DND-41 (cell line): ENCODE measurements around the gene MRPS2.
"Not testable (repeated sequence)": the region's sequence is repeated elsewhere in the genome, so short reads cannot be mapped to it uniquely, and the experiment has no call there.

Experiments used
- ATAC-seq: fragments of 200-7000 bp; cut with Tn5 transposase; 3 replicates; pipeline ENCODE4 v1.9.1; 2021; ENCODE audit warnings: low read depth; ENCODE audit not compliant: insufficient read depth
- DNase-seq: peaks from one replicate; pipeline ENCODE4 v3.0.0-alpha.2; 2020
- H2AFZ ChIP-seq: 2 replicates; pipeline ENCODE4 v1.6.0; 2012; ENCODE audit warnings: low read depth, low read length
- H3K27ac ChIP-seq: 2 replicates; pipeline ENCODE4 v1.5.1; 2012; ENCODE audit warnings: low read length, inconsistent platforms
- H3K27me3 ChIP-seq: fragments of 200-600 bp; sonication (generic); 2 replicates; pipeline ENCODE4 v1.6.0; 2012; ENCODE audit warnings: low read length, mild to moderate bottlenecking, inconsistent platforms; ENCODE audit not compliant: insufficient read depth, poor library complexity
- H3K36me3 ChIP-seq: 2 replicates; pipeline ENCODE4 v1.5.1; 2012; ENCODE audit warnings: low read length, inconsistent platforms; ENCODE audit not compliant: insufficient read depth
- H3K4me1 ChIP-seq: 2 replicates; pipeline ENCODE4 v1.5.1; 2012; ENCODE audit warnings: mild to moderate bottlenecking, low read length; ENCODE audit not compliant: insufficient read depth
- H3K4me2 ChIP-seq: 2 replicates; pipeline ENCODE4 v1.6.0; 2012; ENCODE audit warnings: mild to moderate bottlenecking, moderate library complexity, low read length, inconsistent platforms; ENCODE audit not compliant: insufficient read depth
- H3K4me3 ChIP-seq, 2 experiments: fragments of 200-600 bp in 1 of 2; shearing (Covaris generic) in 1 of 2; 2 replicates each; pipeline ENCODE4 v1.5.1; 2012 to 2016; ENCODE audit warnings: inconsistent platforms in 2 of 2, low read length in 2 of 2, mild to moderate bottlenecking in 2 of 2, low read depth in 1 of 2, moderate library complexity in 1 of 2
- H3K79me2 ChIP-seq: 2 replicates; pipeline ENCODE4 v1.6.0; 2012; ENCODE audit warnings: low read length, inconsistent platforms; ENCODE audit not compliant: insufficient read depth
- H3K9ac ChIP-seq: 2 replicates; pipeline ENCODE4 v1.6.0; 2012; ENCODE audit warnings: low read depth, mild to moderate bottlenecking, inconsistent platforms, low read length, moderate library complexity
- H3K9me3 ChIP-seq: 2 replicates; pipeline ENCODE4 v1.5.1; 2012; ENCODE audit warnings: low read length, moderate library complexity, mild to moderate bottlenecking, inconsistent platforms; ENCODE audit not compliant: insufficient read depth, severe bottlenecking
- H4K20me1 ChIP-seq: 2 replicates; pipeline ENCODE4 v1.6.0; 2012; ENCODE audit warnings: low read length; ENCODE audit not compliant: insufficient read depth
- EZH2 ChIP-seq: IDR thresholded peaks from 3 replicates; pipeline ENCODE4 v1.6.1; 2012; ENCODE audit warnings: borderline replicate concordance, low read depth, mild to moderate bottlenecking, moderate library complexity, low read length, inconsistent platforms; ENCODE audit not compliant: severe bottlenecking
- TF ChIP-seq, protein P1 (sequence below): IDR thresholded peaks from 2 replicates; pipeline ENCODE4 v1.5.1; 2012; ENCODE audit warnings: borderline replicate concordance, low read length, moderate library complexity, mild to moderate bottlenecking; ENCODE audit not compliant: poor library complexity, severe bottlenecking; ENCODE audit errors: extremely low read depth

Gene MRPS2

DNA sequence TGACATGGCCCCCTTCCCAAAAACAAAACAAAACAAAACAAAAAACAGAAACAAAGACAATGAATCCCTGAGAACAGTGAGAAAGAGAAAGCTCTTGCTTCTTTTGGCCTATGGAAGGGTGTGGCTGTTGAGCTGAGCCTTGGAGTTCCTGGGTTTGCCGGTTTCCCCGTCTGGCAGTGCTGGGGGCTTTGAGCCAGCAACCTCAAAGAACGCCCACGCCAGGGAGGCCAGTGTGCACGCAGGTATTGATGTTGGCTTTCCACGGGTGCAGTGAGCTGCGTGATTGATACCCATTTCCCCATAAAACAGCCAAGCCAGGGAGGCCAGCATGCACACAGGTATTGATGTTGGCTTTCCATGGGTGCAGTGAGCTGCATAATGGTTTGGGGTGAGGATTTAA is 12.4 kb downstream of the MRPS2 start:
- Histone ChIP-seq H3K4me1 (no peaks in the 10 kb centered on the region), H4K20me1 (no peaks in the 10 kb centered on the region), H3K27ac (no peak overlapping the region), H3K9me3 (no peaks in the 10 kb centered on the region), H3K9ac (no peak overlapping the region), H3K27me3 (no peaks in the 10 kb centered on the region), H3K4me2 (no peak overlapping the region), H3K36me3 (no peaks in the 10 kb centered on the region), H3K79me2 (no peaks in the 10 kb centered on the region), H3K4me3 (no peak overlapping the region), H2AFZ (no peak overlapping the region)
- DNase-seq (no peak), ATAC-seq (no peak)
- no peak for TF ChIP-seq EZH2
- TF ChIP-seq, protein P1, sequence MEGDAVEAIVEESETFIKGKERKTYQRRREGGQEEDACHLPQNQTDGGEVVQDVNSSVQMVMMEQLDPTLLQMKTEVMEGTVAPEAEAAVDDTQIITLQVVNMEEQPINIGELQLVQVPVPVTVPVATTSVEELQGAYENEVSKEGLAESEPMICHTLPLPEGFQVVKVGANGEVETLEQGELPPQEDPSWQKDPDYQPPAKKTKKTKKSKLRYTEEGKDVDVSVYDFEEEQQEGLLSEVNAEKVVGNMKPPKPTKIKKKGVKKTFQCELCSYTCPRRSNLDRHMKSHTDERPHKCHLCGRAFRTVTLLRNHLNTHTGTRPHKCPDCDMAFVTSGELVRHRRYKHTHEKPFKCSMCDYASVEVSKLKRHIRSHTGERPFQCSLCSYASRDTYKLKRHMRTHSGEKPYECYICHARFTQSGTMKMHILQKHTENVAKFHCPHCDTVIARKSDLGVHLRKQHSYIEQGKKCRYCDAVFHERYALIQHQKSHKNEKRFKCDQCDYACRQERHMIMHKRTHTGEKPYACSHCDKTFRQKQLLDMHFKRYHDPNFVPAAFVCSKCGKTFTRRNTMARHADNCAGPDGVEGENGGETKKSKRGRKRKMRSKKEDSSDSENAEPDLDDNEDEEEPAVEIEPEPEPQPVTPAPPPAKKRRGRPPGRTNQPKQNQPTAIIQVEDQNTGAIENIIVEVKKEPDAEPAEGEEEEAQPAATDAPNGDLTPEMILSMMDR, result no peak

DNA sequence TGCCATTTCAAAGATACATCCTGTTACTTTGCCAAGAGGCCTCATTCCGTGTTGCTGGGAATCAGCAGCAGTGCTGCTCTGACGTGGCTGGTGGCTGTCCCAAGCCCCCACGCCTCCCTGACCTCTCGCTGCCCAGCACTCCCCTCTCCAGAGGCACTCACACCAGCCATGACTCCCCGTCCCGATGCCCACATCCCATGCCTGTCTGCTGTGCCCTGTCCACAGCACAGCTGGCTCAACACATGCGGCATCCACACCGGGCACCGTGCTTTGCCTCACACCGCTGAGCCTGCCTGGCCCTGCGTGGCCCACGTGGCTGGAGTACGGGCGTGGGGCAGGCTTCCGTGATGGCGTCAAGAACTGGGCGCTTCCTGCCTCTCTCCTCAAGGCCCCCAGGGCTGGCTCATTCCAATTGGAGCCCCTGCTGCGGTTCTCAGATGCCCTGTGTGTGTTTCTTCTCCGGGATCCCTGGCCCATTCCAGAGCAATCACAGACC is 12.9 kb downstream of the MRPS2 start:
- Histone ChIP-seq H2AFZ (no peak overlapping the region), H3K27me3 (no peaks in the 10 kb centered on the region), H3K9me3 (no peaks in the 10 kb centered on the region), H4K20me1 (no peaks in the 10 kb centered on the region), H3K27ac (no peak overlapping the region), H3K4me3 (no peak overlapping the region), H3K36me3 (no peaks in the 10 kb centered on the region), H3K79me2 (no peaks in the 10 kb centered on the region), H3K9ac (no peak overlapping the region), H3K4me2 (no peak overlapping the region), H3K4me1 (no peaks in the 10 kb centered on the region)
- TF ChIP-seq, protein P1, result no peak
- no peak for TF ChIP-seq EZH2
- DNase-seq (no peak), ATAC-seq (no peak)

DNA sequence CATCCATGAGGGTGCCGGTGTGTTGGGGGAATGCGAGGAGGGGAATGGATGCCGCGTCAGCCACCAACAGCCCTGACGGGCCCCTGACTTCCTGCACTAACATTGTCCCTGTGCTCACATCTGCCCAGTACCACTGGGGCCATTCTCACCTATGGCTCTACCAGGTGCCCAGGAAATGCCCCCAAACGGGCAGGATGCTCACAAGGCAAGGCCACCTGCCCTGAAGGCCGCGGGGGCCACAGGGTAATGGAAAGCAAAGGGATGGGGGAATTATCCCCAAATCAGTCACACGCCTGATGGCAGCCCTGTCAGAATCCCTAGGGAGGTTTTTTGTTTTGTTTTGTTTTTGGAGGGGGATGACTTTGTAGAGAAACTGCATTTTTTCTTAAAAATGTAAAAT is 13.4 kb downstream of the MRPS2 start:
- ATAC-seq, H3K4me3 ChIP-seq, H3K9ac ChIP-seq, H4K20me1 ChIP-seq, H3K27ac ChIP-seq, H3K27me3 ChIP-seq, H3K4me1 ChIP-seq, H3K4me2 ChIP-seq, H3K9me3 ChIP-seq, DNase-seq, H3K79me2 ChIP-seq, H2AFZ ChIP-seq, H3K36me3 ChIP-seq: not testable (repeated sequence)

DNA sequence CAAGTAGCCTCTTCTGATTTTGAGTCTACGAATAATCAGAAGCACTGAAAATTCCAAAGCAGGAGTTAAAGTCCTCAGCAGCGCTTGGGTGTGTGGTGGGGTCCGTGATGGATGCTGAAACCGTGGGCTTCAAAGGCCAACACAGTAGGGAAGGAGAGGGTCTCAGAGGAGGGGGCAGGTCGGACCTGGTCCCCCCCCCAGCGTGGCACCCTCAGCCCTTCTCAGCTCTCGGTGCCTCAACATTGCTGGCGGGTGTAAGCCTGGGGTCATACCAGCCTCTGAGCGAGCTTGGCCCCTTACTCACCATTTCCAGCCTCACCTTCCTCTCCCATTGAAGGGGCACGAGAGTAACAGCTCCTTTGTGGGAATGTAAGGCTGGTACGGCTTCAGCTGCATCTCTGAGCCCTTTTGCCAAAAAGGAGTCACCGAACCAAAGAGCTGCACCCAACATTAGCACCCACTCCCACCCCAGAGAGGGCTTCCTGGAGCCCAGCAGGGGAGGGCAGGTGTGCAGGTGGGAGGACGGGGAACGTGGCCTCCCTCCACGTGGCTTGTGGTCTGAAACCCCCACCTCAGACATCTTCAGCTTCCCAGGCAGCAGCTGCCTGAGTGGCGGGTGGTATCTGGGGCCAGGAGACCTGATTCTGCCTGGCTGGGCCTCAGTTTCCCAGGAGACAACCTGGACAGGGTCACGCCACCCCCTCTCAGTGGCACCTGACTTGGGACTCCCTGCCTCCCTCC is 14.0 kb downstream of the MRPS2 start:
- ATAC-seq (no peak), DNase-seq (no peak)
- no peak overlapping the region for H3K27ac ChIP-seq
- H4K20me1 ChIP-seq, result no peaks in the 10 kb centered on the region
- no peak overlapping the region for H2AFZ ChIP-seq
- no peaks in the 10 kb centered on the region for H3K9me3 ChIP-seq
- no peaks in the 10 kb centered on the region for H3K79me2 ChIP-seq
- H3K9ac ChIP-seq, result no peak overlapping the region
- H3K4me2 ChIP-seq, result no peak overlapping the region
- H3K4me3 ChIP-seq, result no peak overlapping the region
- no peaks in the 10 kb centered on the region for H3K36me3 ChIP-seq
- TF ChIP-seq, protein P1, result no peak
- TF ChIP-seq EZH2, result no peak
- no peaks in the 10 kb centered on the region for H3K4me1 ChIP-seq
- H3K27me3 ChIP-seq, result no peaks in the 10 kb centered on the region
